Vagina (tissue), 2 donors: Measurements from ENCODE around the gene CREB3L1.

Experiments
- POLR2A ChIP-seq, 2 donors: fragments of 450-650 bp; IDR thresholded peaks; one replicate each; pipeline ENCODE4 v1.6.1; 2017; ENCODE audit warnings: antibody characterized with exemption in 2 of 2, mild to moderate bottlenecking in 2 of 2, moderate library complexity in 2 of 2
- POLR2AphosphoS5 ChIP-seq, 2 donors: sonication (generic); formaldehyde crosslinking; IDR thresholded peaks; one replicate each; pipeline ENCODE4 v1.9.0; 2017; ENCODE audit warnings: antibody characterized with exemption in 2 of 2, mild to moderate bottlenecking in 2 of 2, low read depth in 1 of 2; ENCODE audit not compliant: insufficient read depth in 1 of 2
- TF ChIP-seq, protein P1 (sequence below), 3 experiments: fragments of 450-650 bp in 2 of 3; fragments of 200-600 bp in 1 of 3; sonication (generic) in 1 of 3; IDR thresholded peaks; one replicate each; pipeline ENCODE4 v1.5.1; 2017 to 2019; ENCODE audit warnings: antibody characterized with exemption in 3 of 3, mild to moderate bottlenecking in 2 of 3, moderate library complexity in 2 of 3

DNA sequence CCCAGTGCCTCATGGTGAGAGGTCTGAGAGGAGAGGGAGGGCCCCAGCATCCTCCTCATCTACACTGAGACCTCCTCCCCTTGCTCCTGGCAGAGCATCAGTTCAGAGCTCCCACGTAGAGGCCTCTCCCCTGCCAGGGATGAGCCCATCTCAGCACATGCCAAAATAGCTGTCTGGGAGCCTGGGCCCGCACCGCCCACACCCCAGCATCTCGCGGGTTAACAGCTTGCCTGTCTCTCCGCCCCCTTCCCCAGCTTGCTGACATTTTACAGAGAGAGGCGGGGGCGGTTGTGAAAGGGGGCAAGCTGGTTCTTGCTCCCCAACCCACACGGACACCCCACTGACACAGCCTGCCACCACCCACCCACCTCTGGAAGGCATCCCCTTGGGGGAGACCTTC lies 76.2 kb downstream of the CREB3L1 start:
- TF ChIP-seq, protein P1, sequence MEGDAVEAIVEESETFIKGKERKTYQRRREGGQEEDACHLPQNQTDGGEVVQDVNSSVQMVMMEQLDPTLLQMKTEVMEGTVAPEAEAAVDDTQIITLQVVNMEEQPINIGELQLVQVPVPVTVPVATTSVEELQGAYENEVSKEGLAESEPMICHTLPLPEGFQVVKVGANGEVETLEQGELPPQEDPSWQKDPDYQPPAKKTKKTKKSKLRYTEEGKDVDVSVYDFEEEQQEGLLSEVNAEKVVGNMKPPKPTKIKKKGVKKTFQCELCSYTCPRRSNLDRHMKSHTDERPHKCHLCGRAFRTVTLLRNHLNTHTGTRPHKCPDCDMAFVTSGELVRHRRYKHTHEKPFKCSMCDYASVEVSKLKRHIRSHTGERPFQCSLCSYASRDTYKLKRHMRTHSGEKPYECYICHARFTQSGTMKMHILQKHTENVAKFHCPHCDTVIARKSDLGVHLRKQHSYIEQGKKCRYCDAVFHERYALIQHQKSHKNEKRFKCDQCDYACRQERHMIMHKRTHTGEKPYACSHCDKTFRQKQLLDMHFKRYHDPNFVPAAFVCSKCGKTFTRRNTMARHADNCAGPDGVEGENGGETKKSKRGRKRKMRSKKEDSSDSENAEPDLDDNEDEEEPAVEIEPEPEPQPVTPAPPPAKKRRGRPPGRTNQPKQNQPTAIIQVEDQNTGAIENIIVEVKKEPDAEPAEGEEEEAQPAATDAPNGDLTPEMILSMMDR (IDR thresholded peaks at IDR 0.05): no peak
- TF ChIP-seq POLR2A (IDR thresholded peaks at IDR 0.05) (no peak), POLR2AphosphoS5 (IDR thresholded peaks at IDR 0.05; ENCODE audit: insufficient read depth in 1 of 2, low read depth in 1 of 2) (no peak)
